Muscle layer of duodenum (tissue), 2 donors: ENCODE results near the gene COL4A6.

Source experiments
- H3K27ac ChIP-seq: one replicate; pipeline ENCODE4 v1.7.0; 2013; ENCODE audit warnings: mild to moderate bottlenecking, low read length
- H3K27me3 ChIP-seq: one replicate; pipeline ENCODE4 v1.7.0; 2013; ENCODE audit warnings: low read depth, mild to moderate bottlenecking, control low read depth, low read length
- H3K36me3 ChIP-seq, 2 donors: one replicate each; pipeline ENCODE4 v1.7.0; 2013; ENCODE audit warnings: low read length in 2 of 2, control low read depth in 1 of 2, mild to moderate bottlenecking in 1 of 2; ENCODE audit not compliant: insufficient read depth in 2 of 2, control insufficient read depth in 1 of 2
- H3K4me1 ChIP-seq, 2 donors: one replicate each; pipeline ENCODE4 v1.7.0; 2013; ENCODE audit warnings: low read length in 2 of 2, mild to moderate bottlenecking in 2 of 2, control low read depth in 1 of 2, moderate library complexity in 1 of 2; ENCODE audit not compliant: insufficient read depth in 2 of 2, control insufficient read depth in 1 of 2
- H3K4me3 ChIP-seq, 2 donors: one replicate each; pipeline ENCODE4 v1.7.0; 2013; ENCODE audit warnings: low read length in 2 of 2, low read depth in 1 of 2, mild to moderate bottlenecking in 1 of 2
- H3K9me3 ChIP-seq, 2 donors: one replicate each; pipeline ENCODE4 v1.7.0; 2013; ENCODE audit warnings: low read length in 2 of 2, control low read depth in 1 of 2, mild to moderate bottlenecking in 1 of 2; ENCODE audit not compliant: control insufficient read depth in 1 of 2
- donor health status: healthy.

The COL4A6 gene

GRCh38 chrX:108224727-108225621 is 213.2 kb downstream of the COL4A6 start:
- H3K4me3 ChIP-seq = no peak overlapping the region
- no peak overlapping the region for H3K27ac ChIP-seq
- peaks cover 0 to 21% of the 10 kb centered on the region in 2 donors for H3K4me1 ChIP-seq
- no peaks in the 10 kb centered on the region for H3K9me3 ChIP-seq
- H3K36me3 ChIP-seq = no peaks in the 10 kb centered on the region
- no peaks in the 10 kb centered on the region for H3K27me3 ChIP-seq

GRCh38 chrX:108224218-108224617 is 214.0 kb downstream of the COL4A6 start:
- no peak overlapping the region for H3K27ac ChIP-seq
- peaks cover 0 to 21% of the 10 kb centered on the region in 2 donors for H3K4me1 ChIP-seq
- no peaks in the 10 kb centered on the region for H3K9me3 ChIP-seq
- H3K4me3 ChIP-seq = no peak overlapping the region
- H3K27me3 ChIP-seq = no peaks in the 10 kb centered on the region
- no peaks in the 10 kb centered on the region for H3K36me3 ChIP-seq

- Histone ChIP-seq H3K36me3 (no peaks in the 10 kb centered on the region), H3K9me3 (no peaks in the 10 kb centered on the region), H3K27ac (no peak overlapping the region), H3K4me3 (no peak overlapping the region), H3K4me1 (peaks cover 0 to 21% of the 10 kb centered on the region in 2 donors), H3K27me3 (no peaks in the 10 kb centered on the region)
Measured at GRCh38 chrX:108223585-108223984, 214.6 kb downstream of the COL4A6 start.

- H3K27me3 ChIP-seq = no peaks in the 10 kb centered on the region
- H3K4me1 ChIP-seq = peaks cover 0 to 29% of the 10 kb centered on the region in 2 donors
- H3K27ac ChIP-seq = no peak overlapping the region
- no peak overlapping the region for H3K4me3 ChIP-seq
- H3K36me3 ChIP-seq = no peaks in the 10 kb centered on the region
- no peaks in the 10 kb centered on the region for H3K9me3 ChIP-seq
Measured at GRCh38 chrX:108221301-108221864, 216.8 kb downstream of the COL4A6 start.

GRCh38 chrX:108219949-108220601 is 218.1 kb downstream of the COL4A6 start:
- Histone ChIP-seq H3K9me3 (no peaks in the 10 kb centered on the region), H3K36me3 (no peaks in the 10 kb centered on the region), H3K4me3 (no peak overlapping the region), H3K4me1 (peaks cover 0 to 31% of the 10 kb centered on the region in 2 donors), H3K27ac (no peak overlapping the region), H3K27me3 (no peaks in the 10 kb centered on the region)

- Histone ChIP-seq H3K4me3 (no peak overlapping the region), H3K36me3 (no peaks in the 10 kb centered on the region), H3K4me1 (peaks cover 0 to 28% of the 10 kb centered on the region in 2 donors), H3K27me3 (no peaks in the 10 kb centered on the region), H3K9me3 (no peaks in the 10 kb centered on the region), H3K27ac (no peak overlapping the region)
Measured at GRCh38 chrX:108217876-108218275, 220.3 kb downstream of the COL4A6 start.

GRCh38 chrX:108216919-108217571 is 221.2 kb downstream of the COL4A6 start:
- H3K27me3 ChIP-seq = no peaks in the 10 kb centered on the region
- peak overlapping the region; percentile 14 for H3K27ac ChIP-seq
- peaks cover 0 to 28% of the 10 kb centered on the region in 2 donors for H3K4me1 ChIP-seq
- no peaks in the 10 kb centered on the region for H3K36me3 ChIP-seq
- no peak overlapping the region for H3K4me3 ChIP-seq
- no peaks in the 10 kb centered on the region for H3K9me3 ChIP-seq

- H3K27ac ChIP-seq = no peak overlapping the region
- H3K9me3 ChIP-seq = no peaks in the 10 kb centered on the region
- no peak overlapping the region for H3K4me3 ChIP-seq
- H3K4me1 ChIP-seq = peaks cover 0 to 23% of the 10 kb centered on the region in 2 donors
- H3K36me3 ChIP-seq = no peaks in the 10 kb centered on the region
- no peaks in the 10 kb centered on the region for H3K27me3 ChIP-seq
Measured at GRCh38 chrX:108216405-108216804, 221.8 kb downstream of the COL4A6 start.

GRCh38 chrX:108211301-108211700 is 226.9 kb downstream of the COL4A6 start:
- H3K4me3 ChIP-seq = no peak overlapping the region
- no peaks in the 10 kb centered on the region for H3K36me3 ChIP-seq
- no peaks in the 10 kb centered on the region for H3K9me3 ChIP-seq
- H3K27ac ChIP-seq = no peak overlapping the region
- peaks cover 0 to 2% of the 10 kb centered on the region in 2 donors for H3K4me1 ChIP-seq
- no peaks in the 10 kb centered on the region for H3K27me3 ChIP-seq

GRCh38 chrX:108209006-108209554 is 229.1 kb downstream of the COL4A6 start:
- Histone ChIP-seq H3K4me1 (no peaks in the 10 kb centered on the region), H3K36me3 (no peaks in the 10 kb centered on the region), H3K27me3 (no peaks in the 10 kb centered on the region), H3K4me3 (no peak overlapping the region), H3K9me3 (no peaks in the 10 kb centered on the region), H3K27ac (no peak overlapping the region)

- no peaks in the 10 kb centered on the region for H3K36me3 ChIP-seq
- no peak overlapping the region for H3K27ac ChIP-seq
- no peak overlapping the region for H3K4me3 ChIP-seq
- H3K9me3 ChIP-seq = no peaks in the 10 kb centered on the region
- no peaks in the 10 kb centered on the region for H3K27me3 ChIP-seq
- H3K4me1 ChIP-seq = peaks cover 0 to 7% of the 10 kb centered on the region in 2 donors
Measured at GRCh38 chrX:108203540-108203939, 234.7 kb downstream of the COL4A6 start.
